ENCODE results near the gene RHOXF2. TPM values are rescaled to one million over a fixed set of nuclear protein-coding genes. Genes with fewer than 3 reads are reported as not detected.
"Not testable (repeated sequence)": the region's sequence is repeated elsewhere in the genome, so short reads cannot be mapped to it uniquely, and the experiment has no call there.

The RHOXF2 gene
- total RNA-seq (2022) (not detected in 2 replicates), Bru-seq, nascent RNA (not detected), BruChase-seq, experiment 1, labeled RNA remaining after a 2-hour chase (not detected), BruChase-seq, experiment 2, labeled RNA remaining after a 6-hour chase (not detected)
- long read RNA-seq = 0 reads

DNA sequence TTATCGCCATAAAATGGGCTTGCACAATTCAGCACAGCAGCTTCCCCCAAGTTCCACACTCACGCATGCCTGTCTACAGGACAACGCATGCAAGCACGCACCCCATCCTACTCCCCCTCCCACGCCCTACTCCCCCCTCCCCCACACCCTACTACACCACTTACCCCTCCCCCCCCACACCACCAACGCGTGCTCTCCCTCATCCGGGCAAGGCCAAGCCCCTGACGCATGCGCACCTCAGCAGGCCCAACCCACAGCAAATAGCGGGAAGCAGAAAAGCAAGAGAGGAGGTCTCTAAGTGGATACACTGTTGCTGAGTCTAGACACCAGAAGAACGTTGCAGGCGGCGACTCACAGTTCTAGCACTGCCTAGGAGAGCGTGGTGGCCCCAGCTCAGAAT lies at the start of gene RHOXF2:
TSS of gene RHOXF2 (plus strand) at position 301 of the 400 bp plus-strand sequence. CDS start 138 bp downstream, outside the sequence.
- H3K4me3 ChIP-seq (ENCODE audit: low read depth, low read length); BruUV-seq (replicated peaks); H3K27me3 ChIP-seq (replicated peaks; ENCODE audit: control insufficient read depth, insufficient read depth, low read length); intact Hi-C loops (cut with micrococcal nuclease; ENCODE audit: unreplicated experiment); DNase-seq; H3K4me1 ChIP-seq; POLR2A ChIA-PET; CTCF ChIA-PET; H3K9me3 Mint-ChIP-seq (ENCODE audit: unreplicated experiment); H3K36me3 ChIP-seq (ENCODE audit: control insufficient read depth, insufficient read depth, low read length); H3K27me3 Mint-ChIP-seq (ENCODE audit: insufficient read depth, unreplicated experiment); H3K36me3 Mint-ChIP-seq (ENCODE audit: insufficient read depth, unreplicated experiment); H3K27ac Mint-ChIP-seq (ENCODE audit: unreplicated experiment); H3K9me3 ChIP-seq; H3K4me1 Mint-ChIP-seq (ENCODE audit: low read depth, unreplicated experiment); H3K4me3 Mint-ChIP-seq (ENCODE audit: unreplicated experiment): not testable (repeated sequence)

DNA sequence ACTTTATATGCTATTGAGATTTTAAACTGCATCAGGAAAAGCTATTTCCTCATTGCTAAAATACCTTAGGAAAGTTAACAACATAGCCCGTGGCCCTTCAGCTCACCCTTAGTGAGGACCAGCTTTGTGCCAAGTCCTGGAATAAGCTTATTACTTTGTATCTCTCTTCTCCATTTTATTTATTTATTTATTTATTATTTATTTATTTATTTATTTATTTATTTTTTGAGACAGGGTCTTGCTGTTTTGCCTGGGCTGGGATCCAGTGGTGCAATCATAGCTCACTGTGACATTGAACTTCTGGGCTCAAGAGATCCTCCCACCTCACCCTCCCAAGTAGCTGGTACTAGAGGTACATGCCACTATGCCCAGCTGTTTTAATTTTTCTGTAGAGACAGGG lies 49.0 kb upstream of the RHOXF2 start:
- CTCF ChIA-PET = no interaction called here
- DNase-seq = no peak
- BruUV-seq (replicated peaks) = no TSS peak
- no peaks in the 10 kb centered on the region for H3K27me3 ChIP-seq (replicated peaks; ENCODE audit: control insufficient read depth, insufficient read depth, low read length)
- H3K36me3 Mint-ChIP-seq (ENCODE audit: insufficient read depth, unreplicated experiment) = no peaks in the 10 kb centered on the region
- no peak overlapping the region for H3K27ac Mint-ChIP-seq (ENCODE audit: unreplicated experiment)
- no peaks in the 10 kb centered on the region for H3K4me1 ChIP-seq
- no peaks in the 10 kb centered on the region for H3K4me1 Mint-ChIP-seq (ENCODE audit: low read depth, unreplicated experiment)
- no peak for TF ChIP-seq CTCF (IDR thresholded peaks at IDR 0.05; ENCODE audit: insufficient read depth in 1 of 2, low read depth in 1 of 2, low read length in 1 of 2, severe bottlenecking in 1 of 2, unreplicated experiment in 1 of 2)
- no peaks in the 10 kb centered on the region for H3K36me3 ChIP-seq (ENCODE audit: control insufficient read depth, insufficient read depth, low read length)
- H3K4me3 ChIP-seq (ENCODE audit: low read depth, low read length) = no peak overlapping the region
- H3K9me3 Mint-ChIP-seq (ENCODE audit: unreplicated experiment) = no peaks in the 10 kb centered on the region
- H3K9me3 ChIP-seq = no peaks in the 10 kb centered on the region
- POLR2A ChIA-PET = no interaction called here
- intact Hi-C loops (cut with micrococcal nuclease; ENCODE audit: unreplicated experiment) = no loop called here
- H3K4me3 Mint-ChIP-seq (ENCODE audit: unreplicated experiment) = no peak overlapping the region
- H3K27me3 Mint-ChIP-seq (ENCODE audit: insufficient read depth, unreplicated experiment) = no peaks in the 10 kb centered on the region

- intact Hi-C loops (cut with micrococcal nuclease; ENCODE audit: unreplicated experiment) = no loop called here
- H3K27ac Mint-ChIP-seq (ENCODE audit: unreplicated experiment) = no peak overlapping the region
- TF ChIP-seq CTCF (IDR thresholded peaks at IDR 0.05; ENCODE audit: insufficient read depth in 1 of 2, low read depth in 1 of 2, low read length in 1 of 2, severe bottlenecking in 1 of 2, unreplicated experiment in 1 of 2) = no peak
- Histone ChIP-seq H3K9me3 (no peaks in the 10 kb centered on the region), H3K4me1 (no peaks in the 10 kb centered on the region), H3K4me3 (ENCODE audit: low read depth, low read length) (no peak overlapping the region), H3K27me3 (replicated peaks; ENCODE audit: control insufficient read depth, insufficient read depth, low read length) (no peaks in the 10 kb centered on the region), H3K36me3 (ENCODE audit: control insufficient read depth, insufficient read depth, low read length) (no peaks in the 10 kb centered on the region)
- no TSS peak for BruUV-seq (replicated peaks)
- no peaks in the 10 kb centered on the region for H3K4me1 Mint-ChIP-seq (ENCODE audit: low read depth, unreplicated experiment)
- no peaks in the 10 kb centered on the region for H3K27me3 Mint-ChIP-seq (ENCODE audit: insufficient read depth, unreplicated experiment)
- POLR2A ChIA-PET = no interaction called here
- no peak for DNase-seq
- H3K9me3 Mint-ChIP-seq (ENCODE audit: unreplicated experiment) = no peaks in the 10 kb centered on the region
- H3K4me3 Mint-ChIP-seq (ENCODE audit: unreplicated experiment) = no peak overlapping the region
- no peaks in the 10 kb centered on the region for H3K36me3 Mint-ChIP-seq (ENCODE audit: insufficient read depth, unreplicated experiment)
- CTCF ChIA-PET = no interaction called here
These were observed 46.8 kb upstream of the RHOXF2 start for GRCh38 chrX:120111611-120112010.

GRCh38 chrX:120115438-120115963 lies 42.9 kb upstream of the RHOXF2 start, which contains the start of gene RHOXF1:
RHOXF1 (minus strand) TSS chrX:120115913; CDS start chrX:120115862, 51 bp downstream.
- H3K27me3 Mint-ChIP-seq (ENCODE audit: insufficient read depth, unreplicated experiment) = no peaks in the 10 kb centered on the region
- H3K4me1 ChIP-seq = no peaks in the 10 kb centered on the region
- no peak for TF ChIP-seq CTCF (IDR thresholded peaks at IDR 0.05; ENCODE audit: insufficient read depth in 1 of 2, low read depth in 1 of 2, low read length in 1 of 2, severe bottlenecking in 1 of 2, unreplicated experiment in 1 of 2)
- BruUV-seq (replicated peaks) = no TSS peak
- H3K36me3 ChIP-seq (ENCODE audit: control insufficient read depth, insufficient read depth, low read length) = no peaks in the 10 kb centered on the region
- H3K27ac Mint-ChIP-seq (ENCODE audit: unreplicated experiment) = no peak within 1 kb of the TSS
- ChIA-PET POLR2A (no interaction called here), CTCF (no interaction called here)
- DNase-seq = no peak
- no peaks in the 10 kb centered on the region for H3K36me3 Mint-ChIP-seq (ENCODE audit: insufficient read depth, unreplicated experiment)
- no peaks in the 10 kb centered on the region for H3K9me3 ChIP-seq
- no peaks in the 10 kb centered on the region for H3K9me3 Mint-ChIP-seq (ENCODE audit: unreplicated experiment)
- no peak within 1 kb of the TSS for H3K4me3 Mint-ChIP-seq (ENCODE audit: unreplicated experiment)
- intact Hi-C loops (cut with micrococcal nuclease; ENCODE audit: unreplicated experiment) = no loop called here
- no peak within 1 kb of the TSS for H3K4me3 ChIP-seq (ENCODE audit: low read depth, low read length)
- peaks cover 7% of the 10 kb centered on the region for H3K4me1 Mint-ChIP-seq (ENCODE audit: low read depth, unreplicated experiment)
- no peaks in the 10 kb centered on the region for H3K27me3 ChIP-seq (replicated peaks; ENCODE audit: control insufficient read depth, insufficient read depth, low read length)

Measured in Caco-2 (cell line).